Gastroesophageal sphincter (tissue), 4 donors: ENCODE data around the gene TBC1D5. TPM values are rescaled to one million over a fixed set of nuclear protein-coding genes. Genes with fewer than 3 reads are reported as not detected.
"Not testable (repeated sequence)": the region's sequence is repeated elsewhere in the genome, so short reads cannot be mapped to it uniquely, and the experiment has no call there.

ENCODE experiments used
- ATAC-seq: fragments of 150-250 bp; one replicate; pipeline ENCODE4 v1.9.1; 2016; ENCODE audit warnings: mild to moderate bottlenecking, moderate library complexity
- H3K27ac ChIP-seq, 4 donors: fragments of 200-600 bp; sonication (generic) in 3 of 4; 1 replicate in 3 of 4; 2 replicates in 1 of 4; pipeline ENCODE4 v1.5.1; 2016 to 2019
- H3K27me3 ChIP-seq: fragments of 200-600 bp; sonication (generic); one replicate; pipeline ENCODE4 v1.5.1; 2019
- H3K36me3 ChIP-seq, 2 donors: fragments of 200-600 bp; sonication (generic); one replicate each; pipeline ENCODE4 v1.5.1; 2019; ENCODE audit warnings: control low read depth in 1 of 2
- H3K4me1 ChIP-seq, 3 donors: fragments of 200-600 bp; sonication (generic); 1 replicate in 2 of 3; 2 replicates in 1 of 3; pipeline ENCODE4 v1.5.1; 2016 to 2019; ENCODE audit warnings: control low read depth in 2 of 3
- H3K4me3 ChIP-seq, 2 donors: fragments of 200-600 bp; sonication (generic); one replicate each; pipeline ENCODE4 v1.5.1; 2019; ENCODE audit warnings: mild to moderate bottlenecking in 1 of 2, moderate library complexity in 1 of 2
- H3K9me3 ChIP-seq, 3 donors: fragments of 200-600 bp; sonication (generic); one replicate each; pipeline ENCODE4 v1.5.1; 2017 to 2019; ENCODE audit warnings: control low read depth in 2 of 3
- CTCF ChIP-seq, 4 experiments: fragments of 200-600 bp in 2 of 4; fragments of 450-650 bp in 2 of 4; sonication (generic) in 1 of 4; IDR thresholded peaks; one replicate each; pipeline ENCODE4 v1.5.1; 2017 to 2019; ENCODE audit warnings: antibody characterized with exemption in 4 of 4, mild to moderate bottlenecking in 2 of 4, moderate library complexity in 2 of 4
- EP300 ChIP-seq: sonication (generic); formaldehyde crosslinking; IDR thresholded peaks from one replicate; pipeline ENCODE4 v1.6.1; 2017; ENCODE audit warnings: antibody characterized with exemption, mild to moderate bottlenecking
- POLR2A ChIP-seq, 2 donors: fragments of 450-650 bp; IDR thresholded peaks; one replicate each; pipeline ENCODE4 v1.6.1; 2017; ENCODE audit warnings: antibody characterized with exemption in 2 of 2, mild to moderate bottlenecking in 2 of 2, moderate library complexity in 1 of 2
- POLR2AphosphoS5 ChIP-seq: sonication (generic); formaldehyde crosslinking; IDR thresholded peaks from one replicate; pipeline ENCODE4 v1.6.1; 2017; ENCODE audit warnings: antibody characterized with exemption
- WGBS, 2 donors: methylation state at CpG; one replicate each; pipeline ENCODE4 v1.1.5; 2018; ENCODE audit warnings: low coverage in 1 of 2; 5-methylcytosine and 5-hydroxymethylcytosine counted together
- total RNA-seq, 4 donors: library from RNA; depleted of rRNA; stranded (reverse); fragments of >200 nt; gene quantifications; one replicate each; pipeline ENCODE4 v1.1.0, GENCODE V29; 2016

TBC1D5 gene
- total RNA-seq, 4 donors from 2014 or later, result 59.5 to 66.6 (median 61.6) TPM

GRCh38 chr3:17357035-17357710 is 385.3 kb downstream of the TBC1D5 start:
- no peaks in the 10 kb centered on the region for H3K27me3 ChIP-seq
- TF ChIP-seq POLR2A (IDR thresholded peaks at IDR 0.05) (no peak), EP300 (no peak), POLR2AphosphoS5 (no peak), CTCF (IDR thresholded peaks at IDR 0.05) (no peak)
- H3K4me1 ChIP-seq, result no peaks in the 10 kb centered on the region
- H3K36me3 ChIP-seq, result no peaks in the 10 kb centered on the region
- ATAC-seq, result no peak
- WGBS, 2 donors, result 74 to 83% methylated on average over 5 of the region's 5 CpGs
- H3K4me3 ChIP-seq, result no peak overlapping the region
- H3K27ac ChIP-seq, result no peak overlapping the region
- H3K9me3 ChIP-seq, result no peaks in the 10 kb centered on the region

- no peaks in the 10 kb centered on the region for H3K27me3 ChIP-seq
- TF ChIP-seq EP300 (no peak), POLR2A (IDR thresholded peaks at IDR 0.05) (no peak), POLR2AphosphoS5 (no peak), CTCF (IDR thresholded peaks at IDR 0.05) (no peak)
- no peaks in the 10 kb centered on the region for H3K36me3 ChIP-seq
- ATAC-seq, result no peak
- H3K4me3 ChIP-seq, result no peak overlapping the region
- no peaks in the 10 kb centered on the region for H3K4me1 ChIP-seq
- no peak overlapping the region for H3K27ac ChIP-seq
- H3K9me3 ChIP-seq, result no peaks in the 10 kb centered on the region
Observed at GRCh38 chr3:17356585-17356984, 385.8 kb downstream of the TBC1D5 start.

- ATAC-seq, result no peak
- no peak for TF ChIP-seq CTCF (IDR thresholded peaks at IDR 0.05)
- TF ChIP-seq EP300, result no peak
- TF ChIP-seq POLR2A (IDR thresholded peaks at IDR 0.05), result no peak
- no peak for TF ChIP-seq POLR2AphosphoS5
- WGBS, 2 donors, result 90 to 92% methylated on average over 1 of the region's 1 CpG
Observed at GRCh38 chr3:17355591-17355990, 386.8 kb downstream of the TBC1D5 start.

GRCh38 chr3:17354341-17354740 is 388.1 kb downstream of the TBC1D5 start:
- H3K4me1 ChIP-seq, result no peaks in the 10 kb centered on the region
- no peak for ATAC-seq
- TF ChIP-seq EP300 (no peak), CTCF (IDR thresholded peaks at IDR 0.05) (no peak), POLR2AphosphoS5 (no peak), POLR2A (IDR thresholded peaks at IDR 0.05) (no peak)

More at GRCh38 chr3:17355591-17355990, 386.8 kb downstream of the TBC1D5 start:
- H3K27ac ChIP-seq, result no peak overlapping the region
- no peaks in the 10 kb centered on the region for H3K36me3 ChIP-seq
- no peaks in the 10 kb centered on the region for H3K27me3 ChIP-seq
- no peak overlapping the region for H3K4me3 ChIP-seq
- H3K9me3 ChIP-seq, result no peaks in the 10 kb centered on the region
- no peaks in the 10 kb centered on the region for H3K4me1 ChIP-seq

GRCh38 chr3:17352620-17353019 is 389.8 kb downstream of the TBC1D5 start:
- TF ChIP-seq POLR2AphosphoS5, result no peak
- no peak for TF ChIP-seq POLR2A (IDR thresholded peaks at IDR 0.05)
- TF ChIP-seq EP300, result no peak
- no peak for TF ChIP-seq CTCF (IDR thresholded peaks at IDR 0.05)
- H3K4me1 ChIP-seq, result no peaks in the 10 kb centered on the region
- ATAC-seq, result no peak
- H3K27me3 ChIP-seq, result no peaks in the 10 kb centered on the region
- 90 to 96% methylated on average over 3 of the region's 3 CpGs for WGBS, 2 donors
- no peak overlapping the region for H3K27ac ChIP-seq
- no peaks in the 10 kb centered on the region for H3K36me3 ChIP-seq
- H3K9me3 ChIP-seq, result no peaks in the 10 kb centered on the region
- no peak overlapping the region for H3K4me3 ChIP-seq

More at GRCh38 chr3:17354341-17354740, 388.1 kb downstream of the TBC1D5 start:
- Histone ChIP-seq H3K27me3 (no peaks in the 10 kb centered on the region), H3K27ac (no peak overlapping the region), H3K36me3 (no peaks in the 10 kb centered on the region), H3K9me3 (no peaks in the 10 kb centered on the region), H3K4me3 (no peak overlapping the region)
- 79 to 82% methylated on average over 3 of the region's 3 CpGs for WGBS, 2 donors

GRCh38 chr3:17351193-17351592 is 391.2 kb downstream of the TBC1D5 start:
- not testable (repeated sequence) for H3K36me3 ChIP-seq, H3K4me3 ChIP-seq, H3K27me3 ChIP-seq, H3K4me1 ChIP-seq, H3K27ac ChIP-seq, ATAC-seq, H3K9me3 ChIP-seq
- 86 to 100% methylated on average over 4 of the region's 4 CpGs for WGBS, 2 donors
